Activated CD4-positive, alpha-beta T cell treated with anti-CD3 and anti-CD28 coated beads for 36 hours (primary cell): Measurements from ENCODE around the gene ZC3H12A. TPM values are rescaled to one million over a fixed set of nuclear protein-coding genes. Genes with fewer than 3 reads are reported as not detected.

Experiments
- ATAC-seq: fragments of 200-7000 bp; cut with Tn5 transposase; one replicate; pipeline ENCODE4 v1.10.0; 2021; ENCODE audit warnings: mild to moderate bottlenecking, moderate library complexity
- CTCF ChIA-PET: fragments of 350-600 bp; sonication (Branson Sonifier 250); formaldehyde crosslinking; loops from one replicate; lab custom pipeline; 2021; ENCODE audit warnings: antibody characterized with exemption; lab: Charles Lee
- POLR2A ChIA-PET: fragments of 350-600 bp; sonication (Branson Sonifier 250); formaldehyde crosslinking; loops from one replicate; lab custom pipeline; 2021; ENCODE audit warnings: antibody characterized with exemption, inconsistent platforms; lab: Charles Lee
- DNase-seq: peaks from one replicate; pipeline ENCODE4 v3.0.0-alpha.2; 2020
- H3K27ac Mint-ChIP-seq: one replicate; pipeline ENCODE4 v1.8.0; 2021; ENCODE audit warnings: mixed read lengths
- H3K27me3 Mint-ChIP-seq: one replicate; pipeline ENCODE4 v1.8.0; 2021; ENCODE audit warnings: mixed read lengths
- H3K36me3 Mint-ChIP-seq: one replicate; pipeline ENCODE4 v1.8.0; 2021; ENCODE audit warnings: low read depth, mixed read lengths
- H3K4me1 Mint-ChIP-seq: one replicate; pipeline ENCODE4 v1.8.0; 2021; ENCODE audit warnings: mixed read lengths
- H3K4me3 Mint-ChIP-seq: one replicate; pipeline ENCODE4 v1.8.0; 2021; ENCODE audit warnings: mild to moderate bottlenecking, moderate library complexity, mixed read lengths
- H3K9me3 Mint-ChIP-seq: one replicate; pipeline ENCODE4 v1.8.0; 2021; ENCODE audit warnings: low read depth, mixed read lengths
- intact Hi-C, 2 experiments: fragments of 100-400 bp; cut with DNase I in 1 of 2; cut with micrococcal nuclease in 1 of 2; formaldehyde crosslinking; loops; one replicate each; pipeline versions ENCODE4 v1.14.2 to v1.15.1; 2022 to 2024; cut with DNase I, micrococcal nuclease
- total RNA-seq, 2 experiments: library from RNA; stranded (reverse); gene quantifications; one replicate each; pipeline ENCODE4 v1.2.3, GENCODE V29; 2021

Gene ZC3H12A
- total RNA-seq, 2 experiments from 2014 or later, result 29.7 to 31.2 TPM

DNA sequence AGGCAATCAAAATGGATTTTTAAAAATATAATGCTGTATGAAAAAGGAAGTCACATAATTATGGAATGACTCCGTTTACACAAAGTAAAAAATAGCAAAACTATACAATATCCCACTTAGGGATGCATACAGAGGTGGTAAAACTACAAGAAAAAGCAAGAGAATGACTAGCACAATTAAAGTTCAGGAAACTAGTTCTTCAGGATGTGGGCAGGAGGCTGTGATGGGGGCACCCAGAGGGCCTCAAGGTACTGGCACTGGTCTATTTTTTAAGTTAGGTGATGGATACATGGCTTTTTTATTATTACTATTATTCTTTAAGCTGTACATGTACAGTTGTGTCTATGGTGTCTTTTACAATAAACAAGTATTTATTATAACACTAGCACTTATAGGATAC lies 1.4 kb upstream of the ZC3H12A start:
- ATAC-seq (no peak), DNase-seq (no peak)
- H3K36me3 Mint-ChIP-seq, result peaks cover 31% of the 10 kb centered on the region
- peak overlapping the region; percentile 95 for H3K4me3 Mint-ChIP-seq
- H3K27ac Mint-ChIP-seq, result peak overlapping the region; percentile 84
- peaks cover 40% of the 10 kb centered on the region for H3K4me1 Mint-ChIP-seq
- ChIA-PET CTCF (interaction anchor here (2.0 kb wide), 1 partner anchor 14 kb away, joined by 14 read pairs; no protein-coding TSS in a partner anchor), POLR2A (no interaction called here)
- H3K9me3 Mint-ChIP-seq, result no peaks in the 10 kb centered on the region
- no peaks in the 10 kb centered on the region for H3K27me3 Mint-ChIP-seq
- intact Hi-C loops, result loop anchor here (2.0 to 10.0 kb wide), 8 partner anchors 18 to 1538 kb away; partner anchors contain the start of genes MTF1 (in 2 of the 2), AGO3 (in 1 of the 2), MYCBP (in 1 of the 2) and SH3D21 (in 1 of the 2)

DNA sequence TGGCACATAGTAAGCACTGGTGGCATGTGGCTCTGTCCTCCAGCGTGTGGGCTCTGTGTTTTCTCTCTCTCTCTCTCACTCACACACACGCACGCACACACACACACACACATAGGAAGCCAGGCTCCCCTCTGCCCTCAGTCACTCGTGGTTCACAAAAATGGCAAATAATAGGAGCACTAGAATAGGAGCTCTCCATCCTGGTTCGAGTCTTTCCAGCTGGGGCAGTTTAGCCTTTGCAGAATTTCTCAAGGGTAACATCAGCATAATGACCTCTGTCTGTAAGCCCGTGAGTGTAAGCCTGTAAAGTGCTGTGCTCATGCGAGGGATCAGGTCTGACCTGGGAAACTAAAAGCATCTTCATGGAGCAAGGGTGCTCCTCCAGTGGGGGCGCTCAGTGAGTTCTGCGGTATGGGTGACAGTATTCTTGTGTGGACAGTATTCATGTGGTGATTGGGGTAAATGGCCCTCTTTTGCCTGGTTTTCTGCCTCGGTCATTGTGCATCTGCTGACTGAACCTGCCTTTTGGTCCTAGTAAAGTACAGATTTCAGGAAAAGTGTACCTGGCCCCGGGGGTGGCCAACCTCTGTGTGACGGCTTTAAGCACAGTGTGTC lies 842 bp upstream of the ZC3H12A start:
- ATAC-seq (peak; percentile 16), DNase-seq (peak; percentile 67)
- intact Hi-C loops, result loop anchor here (1.0 to 10.0 kb wide), 15 partner anchors 19 to 1539 kb away; partner anchors contain the start of genes MTF1 (in 2 of the 2), SNIP1 (in 2 of the 2), AGO3 (in 1 of the 2) and CDCA8 (in 1 of the 2)
- ChIA-PET CTCF (interaction anchor here (2.0 kb wide), 2 partner anchors 14 kb away, joined by 14 to 16 read pairs; no protein-coding TSS in a partner anchor), POLR2A (interaction anchor here (0.6 to 4.6 kb wide), 2 partner anchors 13 to 40 kb away, joined by 3 to 30 read pairs; no protein-coding TSS in a partner anchor)
- Mint-ChIP-seq H3K27ac (peak overlapping the region; percentile 84), H3K36me3 (peaks cover 36% of the 10 kb centered on the region), H3K9me3 (no peaks in the 10 kb centered on the region), H3K4me1 (peaks cover 44% of the 10 kb centered on the region), H3K4me3 (peak overlapping the region; percentile 95), H3K27me3 (no peaks in the 10 kb centered on the region)

DNA sequence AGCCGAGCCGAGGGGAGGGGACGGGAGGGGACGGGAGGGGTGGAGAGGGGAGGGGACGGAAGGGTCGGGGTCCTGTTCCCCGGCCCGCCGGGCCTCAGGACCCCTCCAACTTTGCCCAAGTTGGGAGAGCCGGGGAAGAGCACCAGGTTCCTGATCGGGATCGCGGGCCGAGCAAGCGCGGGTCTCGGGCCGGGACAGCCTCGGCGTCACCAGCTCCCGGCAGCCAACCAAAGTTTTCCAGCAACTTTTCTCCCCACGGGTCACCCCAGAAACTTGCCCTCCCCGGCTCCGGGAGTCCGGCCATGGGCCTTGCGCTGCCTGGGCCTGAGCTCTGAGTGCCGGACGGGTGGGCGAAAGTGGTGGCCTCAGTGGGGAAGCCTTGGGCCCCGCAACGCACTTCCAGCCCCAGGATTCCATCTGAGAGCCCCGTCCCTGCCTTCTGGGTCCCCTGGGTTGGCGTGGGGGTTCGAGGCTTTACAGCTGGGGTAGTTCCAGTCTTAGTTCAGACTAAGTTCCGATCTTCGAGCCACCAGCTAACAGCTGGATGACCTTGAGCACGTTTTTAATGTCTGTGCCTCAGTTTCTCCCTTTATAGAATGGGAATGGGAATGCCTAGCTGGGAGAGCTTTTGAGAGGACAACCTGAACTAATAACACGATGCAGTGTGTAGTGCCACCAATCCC lies 458 bp downstream of the ZC3H12A start:
- ChIA-PET POLR2A (interaction anchor here (0.8 to 4.6 kb wide), 5 partner anchors 9 to 216 kb away, joined by 3 to 30 read pairs (median 7); partner anchors contain the start of gene MEAF6), CTCF (interaction anchor here (1.1 to 2.0 kb wide), 5 partner anchors 9 to 40 kb away, joined by 3 to 16 read pairs (median 6); partner anchors contain the start of gene MEAF6)
- peak; percentile 48 for DNase-seq
- intact Hi-C loops, result loop anchor here (1.0 to 10.0 kb wide), 19 partner anchors 39 to 1540 kb away; partner anchors contain the start of genes CDCA8 (in 2 of the 2), MTF1 (in 2 of the 2), SNIP1 (in 2 of the 2) and AGO3 (in 1 of the 2)
- peaks cover 49% of the 10 kb centered on the region for H3K36me3 Mint-ChIP-seq
- H3K4me1 Mint-ChIP-seq, result peaks cover 36% of the 10 kb centered on the region
- no peak for ATAC-seq
- H3K9me3 Mint-ChIP-seq, result no peaks in the 10 kb centered on the region
- H3K27me3 Mint-ChIP-seq, result no peaks in the 10 kb centered on the region
- H3K27ac Mint-ChIP-seq, result peak overlapping the region; percentile 98
- H3K4me3 Mint-ChIP-seq, result peak overlapping the region; percentile 95

DNA sequence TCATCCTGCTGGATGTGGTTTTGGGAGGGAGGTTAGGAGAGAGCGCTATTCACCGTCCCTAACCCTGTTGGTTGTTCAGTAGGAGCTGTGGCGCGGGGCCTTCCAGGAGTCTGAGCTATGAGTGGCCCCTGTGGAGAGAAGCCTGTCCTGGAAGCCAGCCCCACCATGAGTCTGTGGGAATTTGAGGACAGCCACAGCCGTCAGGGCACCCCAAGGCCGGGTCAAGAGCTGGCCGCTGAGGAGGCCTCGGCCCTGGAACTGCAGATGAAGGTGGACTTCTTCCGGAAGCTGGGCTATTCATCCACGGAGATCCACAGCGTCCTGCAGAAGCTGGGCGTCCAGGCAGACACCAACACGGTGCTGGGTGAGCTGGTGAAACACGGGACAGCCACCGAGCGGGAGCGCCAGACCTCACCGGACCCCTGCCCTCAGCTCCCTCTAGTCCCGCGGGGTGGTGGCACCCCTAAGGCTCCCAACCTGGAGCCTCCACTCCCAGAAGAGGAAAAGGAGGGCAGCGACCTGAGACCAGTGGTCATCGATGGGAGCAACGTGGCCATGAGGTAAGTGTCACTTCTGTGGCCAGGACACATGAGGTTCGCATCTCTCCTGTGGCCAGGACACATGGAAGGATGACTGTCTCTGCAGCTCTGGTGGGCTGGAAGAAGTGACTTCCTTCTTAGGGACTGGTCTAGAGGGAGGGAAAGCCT lies 1.2 kb downstream of the ZC3H12A start:
- CTCF ChIA-PET, result interaction anchor here (0.5 to 3.9 kb wide), 7 partner anchors 10 to 328 kb away, joined by 3 to 63 read pairs (median 6); partner anchors contain the start of gene MEAF6
- Mint-ChIP-seq H3K27ac (peak overlapping the region; percentile 98), H3K4me1 (peaks cover 37% of the 10 kb centered on the region), H3K36me3 (peaks cover 56% of the 10 kb centered on the region), H3K9me3 (no peaks in the 10 kb centered on the region), H3K4me3 (peak overlapping the region; percentile 95), H3K27me3 (no peaks in the 10 kb centered on the region)
- POLR2A ChIA-PET, result interaction anchor here (0.6 to 4.6 kb wide), 6 partner anchors 11 to 1076 kb away, joined by 3 to 30 read pairs (median 8); partner anchors contain the start of gene MEAF6
- DNase-seq (peak; percentile 33), ATAC-seq (no peak)
- intact Hi-C loops, result loop anchor here (2.0 to 10.0 kb wide), 9 partner anchors 102 to 1541 kb away; partner anchors contain the start of genes AGO3 (in 1 of the 2), CDCA8 (in 1 of the 2), GNL2 (in 1 of the 2) and MTF1 (in 1 of the 2)

DNA sequence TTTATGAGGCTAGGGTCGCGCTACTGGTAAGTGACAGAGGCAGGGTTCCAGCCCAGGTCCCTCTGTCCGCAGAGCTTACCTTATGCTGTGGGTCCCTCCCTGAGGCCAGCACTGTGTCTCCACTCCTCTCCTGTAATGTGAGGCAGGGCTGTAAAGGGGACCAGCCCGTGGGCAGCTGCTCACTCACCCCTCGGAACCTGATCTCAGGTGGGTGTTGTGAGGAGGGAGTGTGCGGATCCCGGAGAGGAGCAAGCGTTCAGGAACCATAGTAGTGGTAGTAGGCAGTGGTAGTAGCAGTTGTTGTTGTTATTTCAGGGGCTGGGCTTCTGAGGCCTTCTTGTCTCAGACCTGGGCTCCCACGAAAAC lies 1.7 kb downstream of the ZC3H12A start:
- CTCF ChIA-PET, result interaction anchor here (0.5 to 3.9 kb wide), 4 partner anchors 11 to 328 kb away, joined by 3 to 63 read pairs (median 8); no protein-coding TSS in a partner anchor
- Mint-ChIP-seq H3K36me3 (peaks cover 62% of the 10 kb centered on the region), H3K4me1 (peaks cover 42% of the 10 kb centered on the region), H3K27me3 (no peaks in the 10 kb centered on the region), H3K9me3 (no peaks in the 10 kb centered on the region), H3K27ac (peak overlapping the region; percentile 98), H3K4me3 (peak overlapping the region; percentile 95)
- DNase-seq, result peak; percentile 27
- POLR2A ChIA-PET, result interaction anchor here (0.6 to 4.6 kb wide), 3 partner anchors 10 to 1076 kb away, joined by 4 to 30 read pairs (median 8); no protein-coding TSS in a partner anchor
- ATAC-seq, result no peak
- intact Hi-C loops, result loop anchor here (5.0 to 10.0 kb wide), 8 partner anchors 101 to 1541 kb away; partner anchors contain the start of genes AGO3 (in 1 of the 2), CDCA8 (in 1 of the 2), GNL2 (in 1 of the 2) and MTF1 (in 1 of the 2)

DNA sequence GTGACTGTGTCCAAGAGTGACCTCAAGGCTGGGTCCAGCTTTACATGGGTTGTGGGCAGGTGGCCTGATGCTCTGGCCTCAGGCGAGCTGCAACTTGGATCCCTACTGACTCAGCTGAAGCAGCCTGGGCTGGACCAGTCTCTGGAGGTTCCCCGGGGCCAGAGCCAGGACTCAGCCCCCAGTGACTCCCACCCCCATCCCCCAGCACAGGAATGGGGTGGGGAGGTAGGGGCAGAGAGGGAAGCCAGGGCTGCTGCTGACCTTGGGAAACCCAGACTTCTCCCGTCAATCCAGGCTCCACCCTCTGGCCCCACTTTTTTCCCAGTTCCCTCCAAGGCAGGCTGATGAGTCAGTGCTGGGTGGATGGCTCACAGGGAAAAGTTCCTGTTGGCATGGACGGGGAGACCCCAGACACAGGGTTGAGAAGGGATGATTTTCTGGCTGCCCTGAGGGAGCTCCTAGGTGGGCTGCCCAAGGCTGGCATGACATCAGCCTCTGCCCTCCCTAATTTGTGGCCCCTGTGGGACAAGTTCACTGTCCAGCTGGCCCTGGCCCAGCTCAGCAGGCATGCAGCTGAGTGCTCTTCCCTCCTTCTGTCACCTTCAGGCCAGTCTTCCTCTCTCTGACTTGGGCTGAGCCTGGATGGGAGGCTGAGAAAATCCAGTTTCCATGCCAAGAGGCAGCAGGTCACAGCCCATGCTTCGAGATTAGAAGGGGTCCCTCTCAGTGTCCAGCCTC lies 2.2 kb downstream of the ZC3H12A start:
- CTCF ChIA-PET, result interaction anchor here (0.6 to 3.9 kb wide), 4 partner anchors 10 to 544 kb away, joined by 3 to 63 read pairs (median 4); partner anchors contain the start of gene CDCA8
- Mint-ChIP-seq H3K36me3 (peaks cover 67% of the 10 kb centered on the region), H3K27ac (peak overlapping the region; percentile 98), H3K4me1 (peaks cover 43% of the 10 kb centered on the region), H3K27me3 (no peaks in the 10 kb centered on the region), H3K9me3 (no peaks in the 10 kb centered on the region), H3K4me3 (peak overlapping the region; percentile 95)
- intact Hi-C loops, result loop anchor here (5.0 to 10.0 kb wide), 8 partner anchors 101 to 1542 kb away; partner anchors contain the start of genes AGO3 (in 1 of the 2), CDCA8 (in 1 of the 2), GNL2 (in 1 of the 2) and MTF1 (in 1 of the 2)
- POLR2A ChIA-PET, result interaction anchor here (0.6 to 4.6 kb wide), 8 partner anchors 10 to 1316 kb away, joined by 3 to 30 read pairs (median 4); partner anchors contain the start of gene SNIP1
- ATAC-seq (no peak), DNase-seq (peak; percentile 31)

DNA sequence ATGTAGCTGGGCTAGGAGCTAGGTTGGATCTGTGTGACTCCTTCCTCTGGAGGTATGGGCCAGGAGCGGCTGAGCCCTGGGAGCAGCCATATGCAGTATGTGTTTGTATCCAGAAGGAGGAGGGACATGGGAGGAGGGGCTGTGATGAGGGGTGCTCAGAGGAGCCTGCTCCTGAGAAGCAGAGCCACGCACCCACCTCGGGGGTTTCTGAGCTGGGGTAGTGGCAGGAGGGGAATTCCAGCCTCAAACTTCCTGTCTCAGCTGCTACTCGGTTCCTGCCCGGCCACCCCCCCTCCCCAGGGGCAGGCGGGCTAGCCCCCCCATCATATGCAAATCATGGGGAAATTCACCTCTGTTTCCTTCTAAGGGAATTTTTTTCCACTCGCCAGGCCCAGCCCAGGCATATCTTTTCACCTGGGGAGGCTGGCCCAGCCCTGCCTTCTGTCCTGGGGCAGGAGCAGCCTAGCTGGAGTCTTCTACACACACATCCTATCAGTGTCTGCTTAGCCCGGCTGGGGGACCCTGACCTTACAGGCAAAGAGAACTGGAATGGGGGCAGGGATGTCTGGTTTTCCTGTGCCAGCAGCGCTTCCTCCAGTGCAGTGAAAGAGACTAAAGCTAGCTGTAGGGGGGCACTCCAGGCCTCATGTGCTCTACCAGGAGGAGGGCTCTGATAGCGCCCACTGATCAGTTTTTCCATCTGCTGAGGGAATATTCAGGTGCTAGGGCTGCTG lies 3.0 kb downstream of the ZC3H12A start:
- intact Hi-C loops, result loop anchor here (5.0 to 10.0 kb wide), 8 partner anchors 100 to 1543 kb away; partner anchors contain the start of genes AGO3 (in 1 of the 2), CDCA8 (in 1 of the 2), GNL2 (in 1 of the 2) and MTF1 (in 1 of the 2)
- Mint-ChIP-seq H3K36me3 (peaks cover 74% of the 10 kb centered on the region), H3K4me1 (peaks cover 43% of the 10 kb centered on the region), H3K9me3 (no peaks in the 10 kb centered on the region), H3K4me3 (peak overlapping the region; percentile 95), H3K27me3 (no peaks in the 10 kb centered on the region), H3K27ac (peak overlapping the region; percentile 98)
- peak; percentile 90 for DNase-seq
- peak; percentile 35 for ATAC-seq
- POLR2A ChIA-PET, result interaction anchor here (0.6 to 4.6 kb wide), 8 partner anchors 9 to 1316 kb away, joined by 3 to 30 read pairs (median 4); partner anchors contain the start of gene SNIP1
- CTCF ChIA-PET, result interaction anchor here (0.6 to 3.9 kb wide), 8 partner anchors 10 to 629 kb away, joined by 3 to 63 read pairs (median 4); partner anchors contain the start of gene CDCA8

DNA sequence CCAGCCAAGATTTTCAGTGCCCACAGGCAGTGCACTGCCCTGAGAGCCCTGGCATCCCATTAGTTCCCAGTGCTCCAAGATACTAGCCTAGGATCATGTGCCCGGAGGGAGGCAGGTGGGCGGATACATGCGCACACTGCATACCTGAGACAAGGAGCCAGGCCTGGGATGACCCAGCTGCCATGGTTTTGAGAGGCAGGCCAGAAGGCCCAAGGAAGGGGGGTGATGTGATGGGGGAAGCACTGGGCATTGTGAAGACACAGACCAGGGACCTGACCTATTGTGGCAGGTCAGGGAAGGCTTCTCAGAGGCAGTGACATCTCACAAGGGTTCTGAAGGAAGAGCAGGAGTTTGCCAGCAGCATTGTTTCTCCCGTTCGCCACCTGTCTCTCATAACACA lies 3.6 kb downstream of the ZC3H12A start:
- POLR2A ChIA-PET, result interaction anchor here (0.6 to 4.6 kb wide), 7 partner anchors 8 to 534 kb away, joined by 3 to 30 read pairs (median 6); partner anchors contain the start of genes SNIP1 and UTP11
- Mint-ChIP-seq H3K4me3 (peak overlapping the region; percentile 95), H3K27ac (peak overlapping the region; percentile 98), H3K4me1 (peaks cover 40% of the 10 kb centered on the region), H3K27me3 (no peaks in the 10 kb centered on the region), H3K9me3 (no peaks in the 10 kb centered on the region), H3K36me3 (peaks cover 78% of the 10 kb centered on the region)
- CTCF ChIA-PET, result interaction anchor here (0.6 to 3.9 kb wide), 10 partner anchors 9 to 628 kb away, joined by 3 to 63 read pairs (median 6); partner anchors contain the start of gene MEAF6
- intact Hi-C loops, result loop anchor here (1.0 to 10.0 kb wide), 9 partner anchors 99 to 1543 kb away; partner anchors contain the start of genes AGO3 (in 1 of the 2), CDCA8 (in 1 of the 2), GNL2 (in 1 of the 2) and MTF1 (in 1 of the 2)
- DNase-seq (peak; percentile 39), ATAC-seq (no peak)
